HG03558 (cell line): ENCODE data around the gene INSL3.
"Not testable (repeated sequence)": the region's sequence is repeated elsewhere in the genome, so short reads cannot be mapped to it uniquely, and the experiment has no call there.

ENCODE experiments used
- ATAC-seq: cut with Tn5 transposase; IDR thresholded peaks from one replicate; pipeline ENCODE4 v1.9.1; 2021; ENCODE audit warnings: moderate number of reproducible peaks; ENCODE audit not compliant: unreplicated experiment; ENCODE audit errors: extremely low read depth

INSL3 gene

DNA sequence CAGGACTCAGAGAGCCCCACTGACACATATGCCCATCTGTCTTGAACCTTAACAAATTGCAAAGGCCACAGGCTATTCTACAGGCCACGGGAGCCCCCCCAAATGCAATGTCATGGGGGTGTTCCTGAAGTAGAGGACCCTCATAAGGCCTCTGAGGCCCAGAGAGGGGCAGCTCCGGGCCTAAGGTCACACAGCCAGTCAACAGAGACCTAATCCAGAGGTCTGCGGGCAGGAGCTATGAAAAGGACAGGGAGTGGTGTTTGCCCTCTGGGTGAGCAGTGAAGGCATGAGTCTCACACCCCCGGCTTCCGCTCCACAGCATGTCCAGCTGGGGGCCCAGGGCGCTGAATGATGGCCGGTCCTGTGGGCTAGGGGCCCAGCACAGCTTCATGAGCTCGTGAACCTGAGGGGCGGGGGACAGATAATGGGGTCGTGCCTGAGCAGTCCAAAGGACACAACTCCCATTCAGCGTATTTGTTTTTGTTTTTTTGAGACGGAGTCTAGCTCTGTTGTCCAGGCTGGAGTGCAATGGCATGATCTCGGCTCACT, 5.3 kb upstream of the INSL3 start:
- no peak for ATAC-seq

GRCh38 chr19:17824339-17824738, 3.0 kb upstream of the INSL3 start:
- no peak for ATAC-seq

GRCh38 chr19:17817668-17818363, 3.5 kb downstream of the INSL3 start:
- ATAC-seq, result no peak

GRCh38 chr19:17812099-17812498, 9.2 kb downstream of the INSL3 start:
- no peak for ATAC-seq

DNA sequence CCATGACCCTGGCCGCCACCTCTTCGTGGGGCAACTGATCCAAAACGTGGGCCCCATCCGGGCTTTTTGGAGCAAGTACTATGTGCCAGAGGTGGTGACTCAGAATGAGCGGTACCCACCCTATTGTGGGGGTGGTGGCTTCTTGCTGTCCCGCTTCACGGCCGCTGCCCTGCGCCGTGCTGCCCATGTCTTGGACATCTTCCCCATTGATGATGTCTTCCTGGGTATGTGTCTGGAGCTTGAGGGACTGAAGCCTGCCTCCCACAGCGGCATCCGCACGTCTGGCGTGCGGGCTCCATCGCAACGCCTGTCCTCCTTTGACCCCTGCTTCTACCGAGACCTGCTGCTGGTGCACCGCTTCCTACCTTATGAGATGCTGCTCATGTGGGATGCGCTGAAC, 9.6 kb downstream of the INSL3 start:
- no peak for ATAC-seq

- no peak for ATAC-seq
Observed at GRCh38 chr19:17811103-17811502, 10.2 kb downstream of the INSL3 start.

DNA sequence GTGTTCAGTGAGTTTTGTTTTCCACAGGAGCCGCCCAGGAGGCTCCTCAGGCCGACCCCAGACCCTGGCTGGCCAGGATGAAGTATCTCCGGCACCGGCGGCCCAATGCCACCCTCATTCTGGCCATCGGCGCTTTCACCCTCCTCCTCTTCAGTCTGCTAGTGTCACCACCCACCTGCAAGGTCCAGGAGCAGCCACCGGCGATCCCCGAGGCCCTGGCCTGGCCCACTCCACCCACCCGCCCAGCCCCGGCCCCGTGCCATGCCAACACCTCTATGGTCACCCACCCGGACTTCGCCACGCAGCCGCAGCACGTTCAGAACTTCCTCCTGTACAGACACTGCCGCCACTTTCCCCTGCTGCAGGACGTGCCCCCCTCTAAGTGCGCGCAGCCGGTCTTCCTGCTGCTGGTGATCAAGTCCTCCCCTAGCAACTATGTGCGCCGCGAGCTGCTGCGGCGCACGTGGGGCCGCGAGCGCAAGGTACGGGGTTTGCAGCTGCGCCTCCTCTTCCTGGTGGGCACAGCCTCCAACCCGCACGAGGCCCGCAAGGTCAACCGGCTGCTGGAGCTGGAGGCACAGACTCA, 13.5 kb downstream of the INSL3 start:
- no peak for ATAC-seq

- no peak for ATAC-seq
Observed at GRCh38 chr19:17806945-17807344, 14.4 kb downstream of the INSL3 start.

- ATAC-seq, result no peak
Observed at GRCh38 chr19:17805427-17805826, 15.9 kb downstream of the INSL3 start.

GRCh38 chr19:17803264-17803896, 17.9 kb downstream of the INSL3 start:
- no peak for ATAC-seq

GRCh38 chr19:17802137-17802858, 19.0 kb downstream of the INSL3 start:
- no peak for ATAC-seq

GRCh38 chr19:17798599-17798998, 22.7 kb downstream of the INSL3 start:
- not testable (repeated sequence) for ATAC-seq

DNA sequence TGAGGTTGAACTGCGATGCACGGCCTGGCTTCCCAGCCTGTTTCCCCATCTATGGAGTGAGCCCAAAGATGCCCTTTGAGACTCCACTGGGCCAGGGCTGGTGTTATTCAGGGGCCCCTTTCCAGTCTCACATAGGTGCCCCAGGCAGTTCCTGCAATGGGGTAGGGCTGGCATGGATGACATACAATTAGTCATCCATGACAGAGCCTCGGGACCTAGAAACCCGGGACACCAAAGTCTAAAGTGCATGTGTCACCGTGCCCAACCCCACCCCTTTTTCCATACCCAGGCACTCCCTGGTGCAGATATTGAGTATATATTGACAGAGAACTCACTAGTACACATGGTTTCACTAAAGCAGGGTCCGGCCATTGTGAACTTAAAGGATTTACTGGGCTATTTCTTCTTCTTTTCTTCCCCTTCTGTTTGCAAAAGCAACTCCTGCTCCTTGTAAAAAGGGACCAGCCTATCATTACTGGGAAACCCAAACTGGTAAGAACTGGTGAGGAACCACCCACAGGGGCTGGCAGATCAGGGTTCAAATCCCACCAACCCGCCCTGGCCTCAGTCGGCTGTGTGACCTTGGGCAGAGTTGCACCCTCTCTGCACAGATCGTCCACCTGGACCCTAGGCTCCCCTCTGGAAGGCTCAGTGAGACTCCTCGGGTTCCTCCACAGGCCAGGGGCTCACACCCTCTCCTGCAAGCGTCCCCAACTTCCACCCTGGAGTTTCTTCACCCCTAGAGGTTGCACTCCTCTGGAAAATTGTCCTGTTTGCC, 23.7 kb downstream of the INSL3 start:
- ATAC-seq, result no peak

DNA sequence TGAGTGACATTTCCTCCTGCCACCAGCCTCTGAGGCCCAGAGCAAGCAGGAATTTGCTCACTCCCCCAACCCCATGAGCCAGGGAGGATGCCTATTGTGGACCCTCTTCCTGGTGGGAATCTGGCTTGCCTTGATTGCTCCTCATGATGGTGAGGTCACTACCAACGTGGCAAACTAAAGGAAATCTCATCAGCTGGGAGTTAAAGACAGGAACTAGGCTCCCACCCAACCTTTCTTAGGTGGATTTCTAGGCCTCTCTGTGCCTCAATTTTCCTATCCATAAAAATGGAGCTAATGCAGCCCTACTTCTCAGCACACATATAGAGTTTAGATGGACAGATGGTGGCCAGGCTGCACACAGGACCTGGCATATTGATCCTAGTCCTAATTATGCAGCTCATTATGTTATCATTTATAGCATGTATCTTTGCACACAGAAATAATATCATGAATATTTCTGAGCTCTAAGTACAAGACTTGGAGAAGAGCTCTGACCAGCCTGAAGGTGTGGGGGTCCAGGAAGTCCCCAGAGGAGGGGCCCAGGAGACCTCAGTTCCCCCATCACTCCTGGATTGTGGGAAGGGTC, 24.4 kb downstream of the INSL3 start:
- no peak for ATAC-seq

GRCh38 chr19:17796013-17796837, 25.1 kb downstream of the INSL3 start:
- ATAC-seq, result no peak

GRCh38 chr19:17795495-17795856, 25.8 kb downstream of the INSL3 start:
- ATAC-seq, result no peak

DNA sequence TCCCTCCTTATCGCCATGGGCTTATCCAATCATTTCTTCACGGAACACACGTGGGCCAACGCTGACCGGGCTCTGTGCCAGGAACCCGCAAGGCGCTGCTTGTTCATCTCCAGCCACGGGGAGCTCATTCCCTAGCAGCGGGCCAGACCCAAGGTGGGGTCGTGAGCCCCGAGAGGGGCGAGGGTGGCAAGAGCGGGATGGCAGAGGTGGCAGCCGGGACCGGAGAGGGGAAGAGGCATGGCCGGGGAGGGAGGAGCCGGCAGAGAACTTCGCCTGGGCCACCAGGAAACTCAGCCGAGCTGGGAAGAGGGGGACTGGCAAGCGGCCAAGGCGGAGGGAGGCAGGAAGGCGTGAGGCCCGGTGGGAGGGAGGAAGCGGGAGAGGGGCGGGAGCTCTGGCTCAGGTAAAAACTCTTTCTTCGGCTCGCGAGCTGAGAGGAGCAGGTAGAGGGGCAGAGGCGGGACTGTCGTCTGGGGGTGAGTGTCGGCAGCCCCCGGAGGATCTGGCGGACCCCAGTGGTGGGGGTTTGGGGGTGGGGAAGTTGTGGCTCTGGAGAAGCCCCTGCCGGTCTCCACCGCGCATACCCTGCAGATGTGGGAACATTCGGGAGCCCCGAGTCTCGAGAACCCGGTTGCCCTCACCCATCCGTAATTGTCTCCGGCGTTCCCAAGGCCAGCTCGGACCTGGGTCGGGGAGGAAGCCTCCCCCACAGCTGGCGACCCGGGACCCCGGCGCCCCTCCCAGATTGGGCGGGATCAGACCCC, 26.4 kb downstream of the INSL3 start, which contains the start of gene B3GNT3:
Gene B3GNT3, plus strand, starts transcription at position 408 of the 764 bp plus-strand sequence. CDS start 12,670 bp downstream, outside the sequence.
- no peak for ATAC-seq

DNA sequence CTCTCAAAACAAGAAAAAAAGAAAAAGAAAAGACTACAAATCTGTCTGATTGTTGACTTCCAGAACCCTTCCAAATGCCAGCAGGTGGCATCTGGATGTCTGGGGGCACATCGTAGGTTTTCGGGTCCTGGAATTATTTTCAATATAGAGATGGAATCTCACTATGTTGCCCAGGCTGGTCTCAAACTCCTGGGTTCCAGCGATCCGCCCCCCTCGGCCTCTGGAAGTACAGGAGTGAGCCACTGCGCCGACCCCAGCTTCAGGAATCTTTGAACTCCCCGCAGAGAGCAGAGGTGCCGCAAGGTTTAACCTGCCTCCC, 26.9 kb downstream of the INSL3 start:
- ATAC-seq, result no peak
